GM12878 (cell line): ENCODE measurements around the gene TLR1. TPM values are rescaled to one million over a fixed set of nuclear protein-coding genes. Genes with fewer than 3 reads are reported as not detected.

ENCODE experiments used
- BCL11A ChIP-seq: IDR thresholded peaks from 2 replicates; pipeline ENCODE4 v1.6.1; 2011; ENCODE audit warnings: low read depth, low read length
- BHLHE40 ChIP-seq, 2 experiments: fragments of 450-650 bp in 1 of 2; IDR thresholded peaks; 2 replicates each; pipeline ENCODE4 v1.6.1; 2011 to 2017; ENCODE audit warnings: low read depth in 2 of 2, borderline replicate concordance in 1 of 2, improper control_type of control experiment in 1 of 2, low read length in 1 of 2, mild to moderate bottlenecking in 1 of 2
- CBX5 ChIP-seq: sonication (generic); IDR thresholded peaks from 2 replicates; pipeline ENCODE4 v1.6.1; 2016; ENCODE audit warnings: low read depth, moderate library complexity, mild to moderate bottlenecking, inconsistent platforms
- EED ChIP-seq: sonication (generic); IDR thresholded peaks from 2 replicates; pipeline ENCODE4 v1.6.1; 2016; ENCODE audit warnings: antibody characterized with exemption, low read depth
- HDAC6 ChIP-seq: fragments of 200-600 bp; sonication (generic); IDR thresholded peaks from one replicate; pipeline ENCODE4 v1.8.0; 2017; ENCODE audit warnings: antibody characterized with exemption; ENCODE audit not compliant: unreplicated experiment
- IRF4 ChIP-seq: IDR thresholded peaks from 2 replicates; pipeline ENCODE4 v1.6.1; 2011; ENCODE audit warnings: low read depth, low read length
- PAX5 ChIP-seq: IDR thresholded peaks from 2 replicates; pipeline ENCODE4 v1.6.1; 2011; ENCODE audit warnings: low read depth, low read length, borderline replicate concordance
- POLR2AphosphoS2 ChIP-seq: IDR thresholded peaks from 2 replicates; pipeline ENCODE4 v1.6.1; 2011; ENCODE audit warnings: low read depth, mild to moderate bottlenecking, low read length, improper control_type of control experiment, moderate library complexity
- RAD51 ChIP-seq: fragments of 450-650 bp; IDR thresholded peaks from 2 replicates; pipeline ENCODE4 v1.6.1; 2016; ENCODE audit warnings: moderate library complexity, mild to moderate bottlenecking, inconsistent platforms
- RUNX3 ChIP-seq: IDR thresholded peaks from 2 replicates; pipeline ENCODE4 v1.6.1; 2012; ENCODE audit warnings: low read length, inconsistent platforms
- SMARCA5 ChIP-seq: fragments of 450-650 bp; IDR thresholded peaks from 2 replicates; pipeline ENCODE4 v1.6.1; 2017; ENCODE audit warnings: mild to moderate bottlenecking
- SMC3 ChIP-seq: IDR thresholded peaks from 2 replicates; pipeline ENCODE4 v1.6.1; 2011; ENCODE audit warnings: low read length, improper control_type of control experiment, borderline replicate concordance
- SP1 ChIP-seq: IDR thresholded peaks from one replicate; pipeline ENCODE4 v1.6.1; 2011; ENCODE audit warnings: low read depth, low read length
- STAT1 ChIP-seq: fragments of 450-650 bp; conservative IDR thresholded peaks from 2 replicates; pipeline ENCODE4 v1.6.1; 2014; ENCODE audit warnings: antibody characterized with exemption, mild to moderate bottlenecking
- WRNIP1 ChIP-seq: IDR thresholded peaks from 2 replicates; pipeline ENCODE4 v1.6.1; 2011; ENCODE audit warnings: low read depth, low read length, improper control_type of control experiment, borderline replicate concordance
- ZNF384 ChIP-seq: IDR thresholded peaks from 2 replicates; pipeline ENCODE4 v1.6.1; 2012; ENCODE audit warnings: low read depth, mild to moderate bottlenecking, low read length, improper control_type of control experiment, borderline replicate concordance
- polyA plus RNA-seq, 11 experiments: library from polyadenylated mRNA; depleted of rRNA in 4 of 11; unstranded in 6 of 11; stranded (reverse) in 5 of 11; fragments of >200 nt; fragmentation: Nextera tagmentation in 4 of 11; fragmentation: Illumina TruSeq in 1 of 11; extraction: Ambion mirVana in 4 of 11; extraction: Trizol in 1 of 11; gene quantifications; 1 replicate in 1 of 11; 2 replicates in 10 of 11; pipeline versions ENCODE4 v1.2.1 to v1.2.3, GENCODE V29; 2011 to 2016; ENCODE audit warnings: inconsistent platforms in 2 of 11, missing spikeins in 2 of 11, low read depth in 1 of 11
- total RNA-seq, 4 experiments: library from RNA; depleted of rRNA in 3 of 4; stranded (reverse); fragments of >200 nt in 3 of 4; fragmentation: Illumina TruSeq in 1 of 4; extraction: Trizol in 1 of 4; gene quantifications; 2 replicates each; pipeline versions ENCODE4 v1.2.1 to v1.2.3, GENCODE V29; 2013 to 2021
- TF ChIP-seq, protein P1 (sequence below): IDR thresholded peaks from 2 replicates; pipeline ENCODE4 v1.6.1; 2012; ENCODE audit warnings: low read depth, low read length, improper control_type of control experiment
- TF ChIP-seq, protein P2 (sequence below): fragments of 150-350 bp; IDR thresholded peaks from 2 replicates; pipeline ENCODE4 v1.6.1; 2016; ENCODE audit warnings: low read depth, low read length
- TF ChIP-seq, protein P3 (sequence below): fragments of 150-350 bp; IDR thresholded peaks from 2 replicates; pipeline ENCODE4 v1.6.1; 2014; ENCODE audit warnings: mild to moderate bottlenecking, low read depth, low read length
- TF ChIP-seq, protein P4 (sequence below): fragments of 450-650 bp; IDR thresholded peaks from 2 replicates; pipeline ENCODE4 v1.6.1; 2017; ENCODE audit warnings: mild to moderate bottlenecking

TLR1 gene
- total and polyA plus RNA-seq, 10 of the 15 experiments (the other 5 are each of a cell fraction or from before 2014, with no cell fraction given), result 9.3 to 57.1 (median 20.4) TPM

DNA sequence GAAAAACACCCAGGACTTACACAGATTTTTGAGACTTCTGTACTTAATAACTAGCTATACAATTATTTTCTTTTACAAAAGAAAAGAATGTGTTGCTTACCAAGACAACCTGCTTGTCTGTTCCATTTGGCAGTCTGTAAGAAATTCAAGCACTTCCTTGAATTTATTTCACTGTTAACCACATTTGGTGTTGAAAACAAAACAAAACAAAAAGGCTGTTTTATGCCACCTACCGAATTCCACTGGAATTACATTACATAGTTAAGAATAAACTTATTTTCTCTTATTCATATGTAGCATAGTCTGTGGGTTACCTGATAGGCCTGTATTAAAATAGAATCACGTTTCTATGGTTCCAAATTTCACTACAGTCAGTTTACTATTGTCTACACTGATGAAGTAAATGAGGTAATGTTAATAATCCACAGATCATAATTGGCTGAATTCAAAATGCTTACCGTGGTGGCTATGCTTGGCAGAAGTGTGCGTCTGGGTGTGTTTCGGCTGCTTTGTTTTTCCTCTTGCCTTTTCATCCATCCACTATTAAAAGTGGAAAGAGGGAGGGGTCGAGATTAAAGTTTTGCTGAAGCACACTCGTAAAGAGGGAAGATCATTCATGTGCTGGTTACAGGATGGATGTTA, at the start of gene TLR1 (continued):
- TF ChIP-seq CBX5 (peak; percentile 23; the same call in 1 of the 2 replicates), HDAC6 (no peak), SMC3 (peak; percentile 44; the same call in 1 of the 2 replicates), WRNIP1 (no peak), PAX5 (no peak), STAT1 (no peak), RUNX3 (peak; percentile 65; the same call in 1 of the 2 replicates), RAD51 (no peak), BHLHE40 (IDR thresholded peaks at IDR 0.05; ENCODE audit: borderline replicate concordance in 1 of 2, low read depth in 2 of 2, low read length in 1 of 2) (peak; percentile 79 to 87), ZNF384 (no peak), EED (no peak), BCL11A (0 out of 2 replicates have a peak, but pooled peaks have one; percentile 23), SP1 (no peak), POLR2AphosphoS2 (0 out of 2 replicates have a peak, but pooled peaks have one; percentile 51), IRF4 (no peak), SMARCA5 (0 out of 2 replicates have a peak, but pooled peaks have one; percentile 68)
- TF ChIP-seq, protein P1, sequence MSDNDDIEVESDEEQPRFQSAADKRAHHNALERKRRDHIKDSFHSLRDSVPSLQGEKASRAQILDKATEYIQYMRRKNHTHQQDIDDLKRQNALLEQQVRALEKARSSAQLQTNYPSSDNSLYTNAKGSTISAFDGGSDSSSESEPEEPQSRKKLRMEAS, result no peak
- TF ChIP-seq, protein P2, sequence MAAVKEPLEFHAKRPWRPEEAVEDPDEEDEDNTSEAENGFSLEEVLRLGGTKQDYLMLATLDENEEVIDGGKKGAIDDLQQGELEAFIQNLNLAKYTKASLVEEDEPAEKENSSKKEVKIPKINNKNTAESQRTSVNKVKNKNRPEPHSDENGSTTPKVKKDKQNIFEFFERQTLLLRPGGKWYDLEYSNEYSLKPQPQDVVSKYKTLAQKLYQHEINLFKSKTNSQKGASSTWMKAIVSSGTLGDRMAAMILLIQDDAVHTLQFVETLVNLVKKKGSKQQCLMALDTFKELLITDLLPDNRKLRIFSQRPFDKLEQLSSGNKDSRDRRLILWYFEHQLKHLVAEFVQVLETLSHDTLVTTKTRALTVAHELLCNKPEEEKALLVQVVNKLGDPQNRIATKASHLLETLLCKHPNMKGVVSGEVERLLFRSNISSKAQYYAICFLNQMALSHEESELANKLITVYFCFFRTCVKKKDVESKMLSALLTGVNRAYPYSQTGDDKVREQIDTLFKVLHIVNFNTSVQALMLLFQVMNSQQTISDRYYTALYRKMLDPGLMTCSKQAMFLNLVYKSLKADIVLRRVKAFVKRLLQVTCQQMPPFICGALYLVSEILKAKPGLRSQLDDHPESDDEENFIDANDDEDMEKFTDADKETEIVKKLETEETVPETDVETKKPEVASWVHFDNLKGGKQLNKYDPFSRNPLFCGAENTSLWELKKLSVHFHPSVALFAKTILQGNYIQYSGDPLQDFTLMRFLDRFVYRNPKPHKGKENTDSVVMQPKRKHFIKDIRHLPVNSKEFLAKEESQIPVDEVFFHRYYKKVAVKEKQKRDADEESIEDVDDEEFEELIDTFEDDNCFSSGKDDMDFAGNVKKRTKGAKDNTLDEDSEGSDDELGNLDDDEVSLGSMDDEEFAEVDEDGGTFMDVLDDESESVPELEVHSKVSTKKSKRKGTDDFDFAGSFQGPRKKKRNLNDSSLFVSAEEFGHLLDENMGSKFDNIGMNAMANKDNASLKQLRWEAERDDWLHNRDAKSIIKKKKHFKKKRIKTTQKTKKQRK, result no peak
- TF ChIP-seq, protein P3, sequence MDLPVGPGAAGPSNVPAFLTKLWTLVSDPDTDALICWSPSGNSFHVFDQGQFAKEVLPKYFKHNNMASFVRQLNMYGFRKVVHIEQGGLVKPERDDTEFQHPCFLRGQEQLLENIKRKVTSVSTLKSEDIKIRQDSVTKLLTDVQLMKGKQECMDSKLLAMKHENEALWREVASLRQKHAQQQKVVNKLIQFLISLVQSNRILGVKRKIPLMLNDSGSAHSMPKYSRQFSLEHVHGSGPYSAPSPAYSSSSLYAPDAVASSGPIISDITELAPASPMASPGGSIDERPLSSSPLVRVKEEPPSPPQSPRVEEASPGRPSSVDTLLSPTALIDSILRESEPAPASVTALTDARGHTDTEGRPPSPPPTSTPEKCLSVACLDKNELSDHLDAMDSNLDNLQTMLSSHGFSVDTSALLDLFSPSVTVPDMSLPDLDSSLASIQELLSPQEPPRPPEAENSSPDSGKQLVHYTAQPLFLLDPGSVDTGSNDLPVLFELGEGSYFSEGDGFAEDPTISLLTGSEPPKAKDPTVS, result no peak
- TF ChIP-seq, protein P4, sequence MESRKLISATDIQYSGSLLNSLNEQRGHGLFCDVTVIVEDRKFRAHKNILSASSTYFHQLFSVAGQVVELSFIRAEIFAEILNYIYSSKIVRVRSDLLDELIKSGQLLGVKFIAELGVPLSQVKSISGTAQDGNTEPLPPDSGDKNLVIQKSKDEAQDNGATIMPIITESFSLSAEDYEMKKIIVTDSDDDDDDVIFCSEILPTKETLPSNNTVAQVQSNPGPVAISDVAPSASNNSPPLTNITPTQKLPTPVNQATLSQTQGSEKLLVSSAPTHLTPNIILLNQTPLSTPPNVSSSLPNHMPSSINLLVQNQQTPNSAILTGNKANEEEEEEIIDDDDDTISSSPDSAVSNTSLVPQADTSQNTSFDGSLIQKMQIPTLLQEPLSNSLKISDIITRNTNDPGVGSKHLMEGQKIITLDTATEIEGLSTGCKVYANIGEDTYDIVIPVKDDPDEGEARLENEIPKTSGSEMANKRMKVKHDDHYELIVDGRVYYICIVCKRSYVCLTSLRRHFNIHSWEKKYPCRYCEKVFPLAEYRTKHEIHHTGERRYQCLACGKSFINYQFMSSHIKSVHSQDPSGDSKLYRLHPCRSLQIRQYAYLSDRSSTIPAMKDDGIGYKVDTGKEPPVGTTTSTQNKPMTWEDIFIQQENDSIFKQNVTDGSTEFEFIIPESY, result 0 out of 2 replicates have a peak, but pooled peaks have one; percentile 50
